Activated CD4-positive, alpha-beta T cell treated with anti-CD3 and anti-CD28 coated beads, Interleukin-2, amount 50 U/mL, for 48 hours (primary cell): ENCODE data around the gene PGLYRP4.
"Not testable (repeated sequence)": the region's sequence is repeated elsewhere in the genome, so short reads cannot be mapped to it uniquely, and the experiment has no call there.

ENCODE experiments used
- DNase-seq, 2 experiments: peaks; one replicate each; pipeline ENCODE4 v3.0.0-alpha.2; 2020

Gene PGLYRP4

DNA sequence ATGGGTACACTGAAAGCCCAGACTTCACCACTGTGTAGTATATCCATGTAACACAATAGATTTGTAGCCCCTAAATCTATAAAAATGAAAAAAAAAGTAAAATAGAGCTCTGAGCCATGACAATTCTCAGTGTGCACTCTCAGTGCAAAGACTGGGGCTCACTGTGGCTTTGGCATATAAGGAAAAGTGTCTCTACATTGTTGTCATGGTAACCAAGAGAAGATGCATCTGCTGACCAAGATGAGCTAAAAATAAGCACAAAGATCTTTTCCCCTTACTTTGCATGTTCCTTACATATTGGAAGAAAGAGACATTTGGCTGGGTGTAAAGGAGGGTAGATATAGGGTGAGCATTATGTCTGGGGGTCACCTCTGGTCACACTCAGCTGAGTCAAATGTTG lies 12.0 kb downstream of the PGLYRP4 start:
- no peak for DNase-seq

GRCh38 chr1:153333902-153334301 lies 14.7 kb downstream of the PGLYRP4 start:
- no peak for DNase-seq

DNA sequence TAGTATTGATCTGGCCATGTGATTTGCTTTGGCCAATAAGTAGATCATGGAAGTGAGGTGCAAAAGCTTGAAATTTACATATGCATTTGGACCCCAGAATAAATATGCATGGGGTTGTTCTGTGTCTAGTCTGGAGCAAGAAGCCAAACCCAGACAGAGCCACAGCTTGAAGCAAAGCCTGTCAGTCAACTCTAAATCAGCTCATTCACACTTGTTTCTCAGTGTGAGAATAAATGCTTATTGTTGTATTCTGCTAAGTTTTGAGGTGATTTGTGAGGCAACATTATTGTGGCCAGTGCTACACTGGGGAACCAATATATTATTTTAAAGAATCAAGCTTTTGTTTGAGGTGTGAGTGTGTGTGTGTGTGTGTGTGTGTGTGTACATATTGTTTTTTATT lies 23.7 kb downstream of the PGLYRP4 start:
- DNase-seq, result no peak

GRCh38 chr1:153322568-153322967 lies 26.1 kb downstream of the PGLYRP4 start:
- DNase-seq, result no peak

GRCh38 chr1:153318145-153318544 lies 30.5 kb downstream of the PGLYRP4 start:
- DNase-seq, result not testable (repeated sequence)

DNA sequence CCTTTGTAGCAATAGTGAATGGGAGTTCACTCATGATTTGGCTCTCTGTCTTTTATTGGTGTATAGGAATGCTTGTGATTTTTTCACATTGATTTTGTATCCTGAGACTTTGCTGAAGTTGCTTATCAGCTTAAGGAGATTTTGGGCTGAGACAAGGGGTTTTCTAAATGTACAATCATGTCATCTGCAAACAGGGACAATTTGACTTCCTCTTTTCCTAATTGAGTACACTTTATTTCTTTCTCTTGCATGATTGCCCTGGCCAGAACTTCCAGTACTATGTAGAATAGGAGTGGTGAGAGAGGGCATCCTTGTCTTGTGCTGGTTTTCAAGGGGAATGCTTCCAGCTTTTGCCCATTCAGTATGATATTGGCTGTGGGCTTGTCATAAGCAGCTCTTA lies 32.6 kb downstream of the PGLYRP4 start:
- DNase-seq, result not testable (repeated sequence)

DNA sequence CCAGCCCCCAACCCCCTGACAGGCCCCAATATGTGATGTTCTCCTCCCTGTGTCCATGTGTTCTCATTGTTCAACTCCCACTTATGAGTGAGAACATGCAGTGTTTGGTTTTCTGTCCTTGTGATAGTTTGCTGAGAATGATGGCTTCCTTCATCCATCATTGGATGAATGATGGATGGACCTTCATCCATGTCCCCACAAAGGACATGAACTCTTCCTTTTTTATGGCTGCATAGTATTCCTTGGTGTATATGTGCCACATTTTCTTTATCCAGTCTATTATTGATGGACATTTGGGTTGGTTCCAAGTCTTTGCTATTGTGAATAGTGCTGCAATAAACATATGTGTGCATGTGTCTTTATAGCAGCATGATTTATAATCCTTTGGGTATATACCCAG lies 34.3 kb downstream of the PGLYRP4 start:
- not testable (repeated sequence) for DNase-seq

- DNase-seq, result no peak
Measured at GRCh38 chr1:153313288-153313687, 35.4 kb downstream of the PGLYRP4 start.

DNA sequence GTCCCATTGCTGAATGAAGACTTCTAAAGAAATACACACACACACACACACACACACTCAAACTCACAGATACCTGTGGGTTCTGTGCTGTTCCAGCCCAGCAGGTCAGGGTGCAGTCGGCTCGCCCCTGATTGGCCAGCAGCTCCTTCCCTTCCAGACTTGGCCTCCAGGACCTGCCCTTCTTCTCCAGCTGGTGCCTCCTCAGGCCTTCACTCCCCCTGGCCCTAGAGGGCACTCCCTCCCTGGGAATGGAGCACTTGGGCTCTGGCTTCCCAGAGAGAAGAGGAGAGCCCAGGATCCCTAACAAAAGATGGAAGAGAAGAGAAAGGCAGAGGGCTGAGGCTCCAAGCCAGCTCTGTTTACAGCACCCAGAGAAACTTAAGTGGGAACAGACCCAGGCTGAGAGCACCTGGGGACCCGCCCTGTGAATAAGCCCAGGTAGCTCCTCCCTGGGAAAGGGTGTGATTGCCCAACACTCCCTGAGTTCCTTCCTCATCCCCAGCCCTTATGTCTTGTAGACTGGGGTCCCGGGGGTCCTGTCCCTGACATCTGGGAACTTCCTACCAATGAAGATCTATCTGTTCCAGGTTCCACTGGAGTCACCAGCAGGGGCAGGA lies 36.0 kb downstream of the PGLYRP4 start, which contains the start of gene PGLYRP3:
TSS of gene PGLYRP3 (minus strand) at position 383 of the 617 bp plus-strand sequence. CDS start 2,287 bp downstream, outside the sequence.
- DNase-seq, result no peak

DNA sequence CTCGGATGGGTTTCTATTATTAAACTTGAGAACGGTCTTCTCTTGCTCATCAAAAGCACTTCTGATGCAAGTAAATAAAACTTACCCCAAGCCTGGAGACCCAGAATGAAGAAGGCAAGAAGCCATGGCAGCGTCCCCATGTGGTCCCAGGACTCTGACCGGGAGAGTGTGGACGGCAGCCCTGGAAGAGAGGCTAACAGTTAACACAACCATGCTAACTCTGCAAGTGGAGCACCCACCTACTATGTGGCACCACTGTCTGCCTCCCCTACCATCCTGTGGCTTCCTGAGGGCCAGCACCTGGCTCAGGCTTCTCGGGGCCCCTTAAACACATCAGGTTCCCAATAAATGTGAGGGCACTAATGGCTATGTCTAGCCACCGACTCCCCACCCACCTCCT lies 38.1 kb downstream of the PGLYRP4 start:
- DNase-seq, result no peak

GRCh38 chr1:153309441-153309840 lies 39.2 kb downstream of the PGLYRP4 start:
- no peak for DNase-seq

DNA sequence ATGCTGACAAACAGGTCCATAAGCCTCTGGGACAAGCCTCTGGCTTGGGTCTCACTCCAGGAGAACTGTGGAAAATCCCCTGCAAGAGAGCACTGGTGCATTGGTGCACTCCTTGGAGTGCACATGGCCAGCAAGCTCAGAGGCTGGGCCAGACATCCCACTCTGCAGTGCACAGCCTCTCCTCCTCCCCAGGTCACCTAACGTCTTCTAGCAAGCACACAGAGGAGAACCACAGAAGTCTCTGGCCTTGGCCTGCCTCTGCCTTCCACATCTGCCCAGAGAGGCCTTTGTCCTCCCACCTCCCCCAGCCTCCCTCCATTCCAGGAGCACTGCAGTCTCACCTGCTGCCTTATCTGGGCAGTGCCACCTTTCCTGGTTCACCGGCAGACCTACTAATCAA lies 40.1 kb downstream of the PGLYRP4 start:
- no peak for DNase-seq

GRCh38 chr1:153307221-153307600 lies 41.4 kb downstream of the PGLYRP4 start:
- no peak for DNase-seq

DNA sequence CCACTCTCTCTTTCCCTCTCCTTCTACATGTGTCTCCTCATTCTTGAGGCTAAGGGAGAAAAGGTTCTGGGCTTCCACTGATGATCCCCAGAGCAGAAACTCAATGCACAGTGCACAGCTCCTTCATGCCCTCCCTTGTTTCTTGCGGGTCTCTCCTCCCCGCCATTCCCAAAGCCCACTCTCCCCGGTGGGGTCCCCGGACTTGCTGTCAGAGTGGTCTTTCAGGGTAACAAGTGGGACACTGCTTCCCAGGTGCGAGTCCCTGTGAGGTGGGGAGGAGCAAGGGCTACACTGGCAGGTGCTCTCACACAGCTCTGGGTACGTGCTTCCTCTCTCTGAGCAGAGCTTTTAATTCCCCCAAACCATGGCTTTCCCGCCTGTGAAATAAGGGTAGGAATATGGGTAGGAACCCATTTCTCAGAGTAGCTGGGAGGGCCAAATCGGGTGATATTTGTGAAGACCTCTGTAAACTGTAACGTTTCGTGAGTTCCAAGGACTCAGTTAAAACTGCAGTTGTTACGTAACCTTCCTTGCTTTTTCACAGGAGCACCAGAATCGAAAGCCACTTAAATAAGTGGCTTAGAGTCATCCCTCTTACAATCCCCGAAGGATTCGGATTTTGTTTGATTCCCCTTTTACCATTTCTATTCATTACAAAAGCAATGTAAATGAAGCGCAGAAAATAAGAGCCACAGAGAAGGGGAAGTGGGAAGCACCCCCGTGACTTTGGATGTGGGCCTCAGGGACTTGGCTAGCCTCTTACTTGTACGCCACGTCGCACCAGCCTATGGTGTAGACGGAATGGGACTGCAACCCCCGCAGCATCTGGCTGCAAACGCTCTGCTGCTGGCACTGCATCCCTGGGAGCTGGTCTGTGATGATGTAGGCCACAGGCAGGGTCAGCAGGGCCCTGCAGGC lies 42.1 kb downstream of the PGLYRP4 start:
- DNase-seq, result no peak

- DNase-seq, result no peak
Measured at GRCh38 chr1:153305682-153306081, 43.0 kb downstream of the PGLYRP4 start.

DNA sequence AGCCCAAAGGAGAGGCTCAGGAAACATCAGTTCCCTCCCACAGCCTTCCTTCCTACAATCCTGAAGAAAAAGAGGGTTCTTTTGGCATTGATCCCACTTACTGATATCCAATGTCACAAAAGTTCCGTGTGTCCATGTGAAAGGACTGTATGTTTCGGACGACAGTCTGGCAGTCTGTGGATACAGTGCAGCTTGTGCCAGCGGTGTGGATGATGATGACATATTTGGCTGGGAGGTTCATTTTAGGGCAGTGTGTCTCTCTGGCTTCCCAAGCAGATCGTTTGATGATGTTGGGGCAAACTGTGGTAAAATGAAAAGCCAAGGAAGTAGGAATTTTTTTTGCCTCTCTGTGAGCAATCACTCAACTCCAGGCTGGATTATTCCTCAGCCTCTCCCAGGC lies 46.3 kb downstream of the PGLYRP4 start:
- no peak for DNase-seq

DNA sequence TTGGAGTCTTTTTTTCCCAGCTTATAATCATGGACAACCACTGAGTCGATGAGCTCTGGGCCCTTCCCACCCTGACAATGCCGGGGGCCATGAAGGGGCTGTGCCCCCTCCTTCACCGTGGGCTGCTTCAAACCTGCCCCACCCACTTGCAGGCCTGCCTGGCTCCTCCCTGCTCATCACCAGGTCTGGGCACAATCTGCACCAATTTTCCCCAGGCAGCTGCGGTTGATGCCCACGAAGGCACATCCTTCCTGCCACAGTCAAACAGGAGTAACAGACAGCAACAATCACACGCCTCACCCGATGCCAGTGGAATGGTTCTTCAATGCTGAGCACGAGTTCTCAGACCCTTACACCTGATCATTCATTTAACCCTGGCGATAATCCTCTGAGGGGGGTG lies 54.8 kb downstream of the PGLYRP4 start:
- peak in 1 of 2 experiments; percentile 14 for DNase-seq

GRCh38 chr1:153293480-153293775 lies 55.2 kb downstream of the PGLYRP4 start:
- DNase-seq, result no peak

DNA sequence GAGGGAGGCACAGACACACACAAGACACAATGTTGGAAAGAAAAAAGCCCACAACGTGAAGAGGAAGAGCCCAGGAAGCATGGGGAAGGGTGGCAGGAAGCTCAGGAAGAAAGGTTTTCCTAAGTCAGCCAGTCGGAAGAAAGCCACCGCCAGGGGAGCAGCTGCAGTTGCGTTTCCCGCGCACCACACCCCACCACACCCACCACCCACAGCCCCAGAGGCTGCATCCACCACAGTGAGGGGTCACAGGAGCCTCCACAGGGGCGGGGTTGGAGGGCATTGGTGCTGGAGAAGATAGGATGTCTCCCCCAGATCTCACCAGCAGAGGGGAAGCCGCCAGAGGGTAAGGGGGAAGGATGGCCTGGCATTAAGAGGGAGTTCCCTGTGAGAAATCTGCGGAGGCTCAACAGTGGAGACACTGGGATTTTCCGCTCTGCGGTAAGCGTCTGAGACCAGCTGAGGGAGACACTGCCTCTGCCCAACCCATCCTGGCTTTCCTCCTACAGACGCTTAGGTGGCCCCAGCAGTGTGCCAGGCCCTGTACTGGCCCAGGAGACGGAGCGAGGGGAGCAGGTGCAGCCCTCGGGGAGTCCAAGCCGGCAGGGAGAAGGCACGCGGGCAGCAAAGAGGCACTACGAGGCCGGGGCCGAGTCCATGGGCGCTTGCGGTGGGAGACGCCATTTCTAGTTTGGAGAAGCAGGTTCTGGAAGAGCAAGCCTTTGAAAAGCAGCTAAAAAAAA lies 55.7 kb downstream of the PGLYRP4 start:
- no peak for DNase-seq

- no peak for DNase-seq
Measured at GRCh38 chr1:153292185-153292584, 56.5 kb downstream of the PGLYRP4 start.

DNA sequence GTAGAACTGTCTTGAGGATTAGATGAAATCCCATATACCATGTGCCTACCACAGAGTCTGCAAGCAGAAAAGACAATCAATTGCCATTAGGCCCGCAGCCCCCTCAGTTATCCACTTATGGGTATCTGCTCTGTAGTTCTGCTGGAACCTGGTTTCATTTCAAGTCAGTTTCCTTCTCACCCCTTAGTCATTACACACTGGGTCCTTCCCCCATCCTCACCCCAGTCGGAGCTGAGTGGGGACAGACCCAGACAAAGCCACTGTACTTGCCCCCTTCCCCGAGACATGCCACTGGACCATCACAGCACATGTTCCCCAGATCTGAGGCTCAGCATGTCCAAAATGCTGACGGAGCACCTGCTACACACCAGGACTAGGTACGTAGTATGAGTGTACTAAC lies 57.1 kb downstream of the PGLYRP4 start:
- no peak for DNase-seq

- DNase-seq, result peak; percentile 36 to 43
Measured at GRCh38 chr1:153288634-153289275, 59.9 kb downstream of the PGLYRP4 start.
